GM12878 (cell line): ENCODE measurements around the gene LAMP1. TPM values are rescaled to one million over a fixed set of nuclear protein-coding genes. Genes with fewer than 3 reads are reported as not detected.

Experiments used
- ATAC-seq: fragments of 200-7000 bp; cut with Tn5 transposase; 3 replicates; pipeline ENCODE4 v1.9.1; 2020; ENCODE audit warnings: mild to moderate bottlenecking, moderate library complexity
- BruUV-seq: library from RNA; stranded (reverse); fragments of 400-500 nt; replicated peaks from 2 replicates; lab custom pipeline; 2021; lab: Mats Ljungman, UMichigan
- CTCF ChIA-PET: fragments of 300-600 bp; sonication (Branson Sonifier 250); formaldehyde crosslinking; extraction: SDS; loops from one replicate; lab custom pipeline; 2021; ENCODE audit warnings: inconsistent platforms; lab: Yijun Ruan, JAX
- POLR2A ChIA-PET: fragments of 350-600 bp; formaldehyde crosslinking; extraction: SDS; loops from one replicate; lab custom pipeline; 2021; ENCODE audit warnings: inconsistent platforms; lab: Charles Lee
- RAD21 ChIA-PET: fragments of 300-600 bp; sonication (Branson Sonifier 250); formaldehyde crosslinking; loops from one replicate; lab custom pipeline; 2023; ENCODE audit warnings: antibody characterized with exemption; ENCODE audit not compliant: unreplicated experiment; lab: Charles Lee
- SMC1A ChIA-PET: fragments of 300-600 bp; sonication (Branson Sonifier 250); formaldehyde crosslinking; loops from one replicate; lab custom pipeline; 2023; ENCODE audit not compliant: unreplicated experiment, uncharacterized antibody; lab: Charles Lee
- DNase-seq: peaks from one replicate; pipeline ENCODE4 v3.0.0-alpha.2; 2011; ENCODE audit warnings: low read depth, low spot score
- FAIRE-seq: peaks from 3 replicates; lab custom pipeline; 2011; peaks lifted over from hg19 to GRCh38; lab: Jason Lieb, UNC
- H2AFZ ChIP-seq: 2 replicates; pipeline ENCODE4 v1.6.0; 2011; ENCODE audit warnings: low read depth, low read length, control low read depth; ENCODE audit not compliant: control insufficient read depth
- H3K27ac ChIP-seq: 2 replicates; pipeline ENCODE4 v1.5.1; 2011; ENCODE audit warnings: control low read depth; ENCODE audit not compliant: control insufficient read depth, insufficient read depth
- H3K27me3 ChIP-seq, 2 experiments: replicated peaks in 1 of 2; 2 replicates each; pipeline versions ENCODE4 v1.6.0 to v1.6.1; 2011; ENCODE audit warnings: low read length in 1 of 2; ENCODE audit not compliant: control insufficient read depth in 2 of 2, insufficient read depth in 2 of 2
- H3K36me3 ChIP-seq, 2 experiments: 2 replicates each; pipeline ENCODE4 v1.5.1; 2011; ENCODE audit warnings: low read length in 1 of 2; ENCODE audit not compliant: control insufficient read depth in 2 of 2, insufficient read depth in 2 of 2
- H3K4me1 ChIP-seq: 2 replicates; pipeline ENCODE4 v1.6.1; 2011; ENCODE audit warnings: mild to moderate bottlenecking, low read length, moderate library complexity, mixed read lengths; ENCODE audit not compliant: control insufficient read depth, insufficient read depth
- H3K4me2 ChIP-seq: 2 replicates; pipeline ENCODE4 v1.6.0; 2011; ENCODE audit warnings: control low read depth; ENCODE audit not compliant: control insufficient read depth, insufficient read depth
- H3K4me3 ChIP-seq: fragments of 200-600 bp; sonication (generic); 2 replicates; pipeline ENCODE4 v1.5.1; 2016
- H3K79me2 ChIP-seq: 2 replicates; pipeline ENCODE4 v1.6.0; 2011; ENCODE audit warnings: low read length; ENCODE audit not compliant: control insufficient read depth, insufficient read depth
- H3K9ac ChIP-seq: 2 replicates; pipeline ENCODE4 v1.8.0; 2011; ENCODE audit warnings: low read length, control low read depth, mixed read lengths; ENCODE audit not compliant: control insufficient read depth, insufficient read depth
- H3K9me3 ChIP-seq: replicated peaks from 3 replicates; pipeline ENCODE4 v1.5.1; 2011; ENCODE audit warnings: mild to moderate bottlenecking, low read length; ENCODE audit not compliant: control insufficient read depth, insufficient read depth
- H4K20me1 ChIP-seq: 2 replicates; pipeline ENCODE4 v1.6.0; 2011; ENCODE audit not compliant: control insufficient read depth, insufficient read depth
- ASH2L ChIP-seq: fragments of 300-600, 200-600 bp; sonication (generic); IDR thresholded peaks from 2 replicates; pipeline ENCODE4 v1.6.1; 2017; ENCODE audit warnings: low read depth, mild to moderate bottlenecking, borderline replicate concordance
- HDGF ChIP-seq: fragments of 450-650 bp; IDR thresholded peaks from 2 replicates; pipeline ENCODE4 v1.6.1; 2016; ENCODE audit warnings: antibody characterized with exemption
- TAF1 ChIP-seq: IDR thresholded peaks from 2 replicates; pipeline ENCODE4 v1.6.1; 2011; ENCODE audit warnings: mild to moderate bottlenecking, low read depth, low read length, borderline replicate concordance
- YY1 ChIP-seq: IDR thresholded peaks from 2 replicates; pipeline ENCODE4 v1.6.1; 2011; ENCODE audit warnings: low read depth, mild to moderate bottlenecking, low read length
- ZNF217 ChIP-seq: fragments of 450-650 bp; IDR thresholded peaks from 2 replicates; pipeline ENCODE4 v1.6.1; 2017; ENCODE audit warnings: antibody characterized with exemption, mild to moderate bottlenecking
- ZNF687 ChIP-seq: fragments of 450-650 bp; IDR thresholded peaks from 2 replicates; pipeline ENCODE4 v1.6.1; 2017; ENCODE audit warnings: mild to moderate bottlenecking, moderate library complexity
- WGBS: methylation state at CpG from one replicate; pipeline ENCODE4 v1.1.6; 2016; ENCODE audit warnings: low lambda C conversion rate; ENCODE audit not compliant: insufficient replicate concordance, insufficient coverage; ENCODE audit errors: missing lambda C conversion rate; 5-methylcytosine and 5-hydroxymethylcytosine counted together
- in situ Hi-C: fragments of 300-500 bp; cut with MboI; formaldehyde crosslinking; loops from 9 replicates; pipeline ENCODE4 v1.14.3; 2018; ENCODE audit warnings: mixed read lengths
- intact Hi-C: fragments of 100-400 bp; cut with micrococcal nuclease; formaldehyde crosslinking; loops from one replicate; pipeline ENCODE4 v1.14.2; 2022; ENCODE audit not compliant: unreplicated experiment
- polyA plus RNA-seq, 11 experiments: library from polyadenylated mRNA; depleted of rRNA in 4 of 11; unstranded in 6 of 11; stranded (reverse) in 5 of 11; fragments of >200 nt; fragmentation: Nextera tagmentation in 4 of 11; fragmentation: Illumina TruSeq in 1 of 11; extraction: Ambion mirVana in 4 of 11; extraction: Trizol in 1 of 11; gene quantifications; 1 replicate in 1 of 11; 2 replicates in 10 of 11; pipeline versions ENCODE4 v1.2.1 to v1.2.3, GENCODE V29; 2011 to 2016; ENCODE audit warnings: inconsistent platforms in 2 of 11, missing spikeins in 2 of 11, low read depth in 1 of 11
- total RNA-seq, 4 experiments: library from RNA; depleted of rRNA in 3 of 4; stranded (reverse); fragments of >200 nt in 3 of 4; fragmentation: Illumina TruSeq in 1 of 4; extraction: Trizol in 1 of 4; gene quantifications; 2 replicates each; pipeline versions ENCODE4 v1.2.1 to v1.2.3, GENCODE V29; 2013 to 2021

Gene LAMP1
- total and polyA plus RNA-seq, 10 of the 15 experiments (the other 5 are each of a cell fraction or from before 2014, with no cell fraction given), result 2.5 to 83.0 (median 32.7) TPM

GRCh38 chr13:113361406-113361805 lies 64.4 kb downstream of the LAMP1 start (continued):
- TF ChIP-seq ZNF687, result no peak
- TF ChIP-seq HDGF, result no peak
- TF ChIP-seq ASH2L, result no peak

GRCh38 chr13:113364311-113364889 lies 67.4 kb downstream of the LAMP1 start:
- Histone ChIP-seq H3K4me1 (no peaks in the 10 kb centered on the region), H4K20me1 (no peaks in the 10 kb centered on the region), H2AFZ (no peak overlapping the region), H3K27ac (no peak overlapping the region), H3K4me3 (no peak overlapping the region), H3K9me3 (no peaks in the 10 kb centered on the region), H3K9ac (no peak overlapping the region), H3K4me2 (no peak overlapping the region), H3K27me3 (peaks cover 0 to 5% of the 10 kb centered on the region in 2 experiments; a peak in 3 of 4 replicates), H3K36me3 (no peaks in the 10 kb centered on the region), H3K79me2 (no peaks in the 10 kb centered on the region)
- ChIA-PET POLR2A (no interaction called here), RAD21 (no interaction called here), CTCF (no interaction called here), SMC1A (no interaction called here)
- DNase-seq, result no peak
- TF ChIP-seq YY1 (no peak), TAF1 (no peak), ZNF217 (no peak)
- 53% methylated on average over 22 of the region's 41 CpGs for WGBS
- intact Hi-C loops (no loop called here), in situ Hi-C loops (no loop called here)
- no peak for FAIRE-seq
- ATAC-seq, result no peak
- no TSS peak for BruUV-seq
